ENCODE results near the gene ANKRD34A. TPM values are rescaled to one million over a fixed set of nuclear protein-coding genes. Genes with fewer than 3 reads are reported as not detected.

The ANKRD34A gene
- total RNA-seq, 6 experiments from 2014 or later = 8.1 to 14.9 (median 10.2) TPM

- no peak for DNase-seq
- H3K9me3 Mint-ChIP-seq = no peaks in the 10 kb centered on the region
- H3K27me3 Mint-ChIP-seq (ENCODE audit: insufficient read depth) = no peaks in the 10 kb centered on the region
- TF ChIP-seq CTCF (IDR thresholded peaks at IDR 0.05) = no peak
- no peak overlapping the region for H3K27ac Mint-ChIP-seq
- H3K4me3 Mint-ChIP-seq = no peak overlapping the region
- H3K4me1 Mint-ChIP-seq (ENCODE audit: low read depth) = peaks cover 43% of the 10 kb centered on the region
- peaks cover 5% of the 10 kb centered on the region for H3K36me3 Mint-ChIP-seq (ENCODE audit: low read depth)
Measured at GRCh38 chr1:145987926-145988325, 23.6 kb upstream of the ANKRD34A start.

- Mint-ChIP-seq H3K27ac (peak overlapping the region; percentile 89), H3K27me3 (ENCODE audit: insufficient read depth) (no peaks in the 10 kb centered on the region), H3K4me1 (ENCODE audit: low read depth) (peaks cover 36% of the 10 kb centered on the region), H3K9me3 (no peaks in the 10 kb centered on the region), H3K4me3 (no peak overlapping the region; the same call in 1 of the 2 replicates), H3K36me3 (ENCODE audit: low read depth) (no peaks in the 10 kb centered on the region)
- no peak for TF ChIP-seq CTCF (IDR thresholded peaks at IDR 0.05)
- no peak for DNase-seq
Measured at GRCh38 chr1:145986551-145986950, 22.2 kb upstream of the ANKRD34A start.

DNA sequence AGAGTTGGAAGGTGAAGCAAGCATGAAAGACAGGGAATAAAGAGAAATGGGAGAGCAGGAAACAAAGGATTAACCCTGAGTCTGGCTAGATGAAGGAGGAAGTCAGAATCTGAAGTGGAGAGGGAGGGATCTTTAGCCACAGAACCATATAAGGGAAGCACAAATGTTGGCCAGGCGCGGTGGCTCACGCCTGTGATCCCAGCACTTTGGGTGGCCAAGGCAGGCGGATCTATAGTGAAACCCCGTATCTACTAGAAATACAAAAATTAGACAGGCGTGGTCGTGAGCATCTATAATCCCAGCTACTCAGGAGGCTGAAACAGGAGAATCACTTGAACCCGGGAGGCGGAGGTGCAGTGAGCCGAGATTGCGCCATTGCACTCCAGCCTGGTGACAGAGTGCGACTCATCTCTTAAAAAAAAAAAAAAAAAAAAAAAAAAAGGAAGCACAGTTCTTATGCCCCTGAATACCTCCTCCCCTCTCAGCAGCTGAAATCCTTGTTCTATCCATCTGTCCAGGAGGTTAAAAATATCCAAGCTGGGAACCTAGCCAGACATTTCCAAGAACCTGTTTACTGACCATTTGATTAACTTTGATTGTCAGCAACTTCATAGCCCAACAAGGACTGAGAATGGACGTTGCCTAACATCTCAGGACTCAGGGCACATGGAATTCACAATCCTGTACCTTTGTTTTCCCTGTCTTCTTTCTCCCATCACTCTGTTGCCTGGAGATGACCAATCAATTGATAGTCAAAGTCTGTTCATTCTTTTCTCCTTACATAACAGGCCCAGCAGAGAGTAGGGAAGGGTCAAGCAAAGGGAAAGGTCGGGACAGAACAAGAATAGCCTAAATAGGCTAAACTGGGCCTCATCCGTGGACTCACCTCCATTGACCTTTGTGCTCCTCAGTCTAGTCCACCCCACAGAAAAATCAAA is 21.4 kb upstream of the ANKRD34A start:
- H3K36me3 Mint-ChIP-seq (ENCODE audit: low read depth) = no peaks in the 10 kb centered on the region
- TF ChIP-seq CTCF (IDR thresholded peaks at IDR 0.05) = no peak
- no peaks in the 10 kb centered on the region for H3K9me3 Mint-ChIP-seq
- peak overlapping the region; percentile 89 for H3K27ac Mint-ChIP-seq
- peak overlapping the region; percentile 64 for H3K4me3 Mint-ChIP-seq
- peaks cover 36% of the 10 kb centered on the region for H3K4me1 Mint-ChIP-seq (ENCODE audit: low read depth)
- DNase-seq = peak; percentile 33
- no peaks in the 10 kb centered on the region for H3K27me3 Mint-ChIP-seq (ENCODE audit: insufficient read depth)

GRCh38 chr1:145985129-145985501 is 20.7 kb upstream of the ANKRD34A start:
- peak overlapping the region; percentile 89 for H3K27ac Mint-ChIP-seq
- no peaks in the 10 kb centered on the region for H3K9me3 Mint-ChIP-seq
- H3K4me3 Mint-ChIP-seq = peak overlapping the region; percentile 64
- DNase-seq = no peak
- no peaks in the 10 kb centered on the region for H3K27me3 Mint-ChIP-seq (ENCODE audit: insufficient read depth)
- no peaks in the 10 kb centered on the region for H3K36me3 Mint-ChIP-seq (ENCODE audit: low read depth)
- H3K4me1 Mint-ChIP-seq (ENCODE audit: low read depth) = peaks cover 36% of the 10 kb centered on the region
- TF ChIP-seq CTCF (IDR thresholded peaks at IDR 0.05) = no peak

DNA sequence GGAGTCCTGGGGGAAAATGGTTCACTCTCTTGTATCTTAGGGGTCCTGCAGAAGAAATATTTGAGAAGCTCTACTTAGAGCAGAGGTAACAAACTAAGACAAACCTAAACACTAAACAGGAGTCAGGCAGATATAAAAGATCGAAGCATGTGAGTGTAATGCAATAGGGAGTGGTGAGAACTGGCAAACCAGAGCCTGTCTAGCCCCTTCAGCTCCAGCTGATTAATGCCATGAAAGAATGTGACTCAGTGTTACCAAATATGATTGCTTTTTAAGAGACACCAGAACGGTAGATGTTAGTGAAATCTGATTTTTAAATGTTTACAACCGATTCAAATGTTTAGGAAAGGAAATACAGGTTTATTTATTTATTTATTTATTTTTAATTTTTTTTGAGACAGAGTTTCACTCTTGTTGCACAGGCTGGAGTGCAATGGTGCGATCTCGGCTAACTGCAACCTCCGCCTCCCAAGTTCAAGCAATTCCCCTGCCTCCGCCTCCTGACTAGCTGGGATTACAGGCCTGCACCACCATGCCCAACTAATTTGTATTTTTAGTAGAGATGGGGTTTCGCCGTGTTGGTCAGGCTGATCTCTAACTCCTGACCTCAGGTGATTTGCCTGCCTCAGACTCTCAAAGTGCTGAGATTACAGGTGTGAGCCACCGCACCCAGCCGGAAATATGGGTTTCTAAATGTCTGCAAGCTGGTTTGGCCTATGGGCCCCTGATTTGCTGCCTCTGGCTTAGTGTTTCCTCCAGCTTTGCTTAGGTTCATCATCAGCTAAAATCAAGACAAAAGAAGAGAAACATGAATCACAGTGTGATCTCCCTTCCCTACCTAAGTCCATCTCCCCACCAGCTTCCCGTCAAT is 19.8 kb upstream of the ANKRD34A start:
- TF ChIP-seq CTCF (IDR thresholded peaks at IDR 0.05) = no peak
- no peaks in the 10 kb centered on the region for H3K9me3 Mint-ChIP-seq
- no peak for DNase-seq
- no peak overlapping the region for H3K4me3 Mint-ChIP-seq
- peaks cover 36% of the 10 kb centered on the region for H3K4me1 Mint-ChIP-seq (ENCODE audit: low read depth)
- H3K27ac Mint-ChIP-seq = peak overlapping the region; percentile 89
- no peaks in the 10 kb centered on the region for H3K27me3 Mint-ChIP-seq (ENCODE audit: insufficient read depth)
- H3K36me3 Mint-ChIP-seq (ENCODE audit: low read depth) = no peaks in the 10 kb centered on the region

Measured in HFFc6 (cell line).